ENCODE measurements around the gene CALU.

Gene CALU

GRCh38 chr7:128710481-128710880, 28.7 kb upstream of the CALU start:
- Mint-ChIP-seq H3K4me3 (no peak overlapping the region), H3K36me3 (no peaks in the 10 kb centered on the region), H3K27ac (no peak overlapping the region), H3K4me1 (no peaks in the 10 kb centered on the region), H3K9me3 (no peaks in the 10 kb centered on the region)
- DNase-seq (ENCODE audit: low spot score in 2 of 2) (no peak), ATAC-seq (no peak)

- no peaks in the 10 kb centered on the region for H3K9me3 Mint-ChIP-seq
- no peak overlapping the region for H3K27ac Mint-ChIP-seq
- no peak for DNase-seq (ENCODE audit: low spot score in 2 of 2)
- H3K36me3 Mint-ChIP-seq, result no peaks in the 10 kb centered on the region
- H3K4me1 Mint-ChIP-seq, result no peaks in the 10 kb centered on the region
- H3K4me3 Mint-ChIP-seq, result no peak overlapping the region
- ATAC-seq, result no peak
These were observed 25.4 kb upstream of the CALU start for GRCh38 chr7:128713794-128714193.

GRCh38 chr7:128714701-128715495, 24.3 kb upstream of the CALU start:
- Mint-ChIP-seq H3K27ac (no peak overlapping the region), H3K9me3 (no peaks in the 10 kb centered on the region), H3K4me1 (no peaks in the 10 kb centered on the region)

GRCh38 chr7:128718967-128719642, 20.1 kb upstream of the CALU start:
- ATAC-seq (no peak), DNase-seq (ENCODE audit: low spot score in 2 of 2) (no peak)
- no peaks in the 10 kb centered on the region for H3K9me3 Mint-ChIP-seq
- H3K27ac Mint-ChIP-seq, result no peak overlapping the region
- H3K4me1 Mint-ChIP-seq, result no peaks in the 10 kb centered on the region
- H3K36me3 Mint-ChIP-seq, result no peaks in the 10 kb centered on the region
- no peak overlapping the region for H3K4me3 Mint-ChIP-seq

More at GRCh38 chr7:128714701-128715495, 24.3 kb upstream of the CALU start:
- Mint-ChIP-seq H3K4me3 (no peak overlapping the region), H3K36me3 (no peaks in the 10 kb centered on the region)
- DNase-seq (ENCODE audit: low spot score in 2 of 2) (no peak), ATAC-seq (no peak)

- DNase-seq (ENCODE audit: low spot score in 2 of 2), result no peak
- no peaks in the 10 kb centered on the region for H3K36me3 Mint-ChIP-seq
- H3K4me1 Mint-ChIP-seq, result no peaks in the 10 kb centered on the region
- ATAC-seq, result no peak
- no peaks in the 10 kb centered on the region for H3K9me3 Mint-ChIP-seq
- no peak overlapping the region for H3K4me3 Mint-ChIP-seq
- H3K27ac Mint-ChIP-seq, result no peak overlapping the region
These were observed 17.8 kb upstream of the CALU start for GRCh38 chr7:128721376-128721775.

GRCh38 chr7:128724743-128725142, 14.4 kb upstream of the CALU start:
- no peak for ATAC-seq
- H3K4me1 Mint-ChIP-seq, result no peaks in the 10 kb centered on the region
- DNase-seq (ENCODE audit: low spot score in 2 of 2), result no peak
- H3K27ac Mint-ChIP-seq, result no peak overlapping the region
- no peaks in the 10 kb centered on the region for H3K36me3 Mint-ChIP-seq
- H3K4me3 Mint-ChIP-seq, result no peak overlapping the region
- H3K9me3 Mint-ChIP-seq, result no peaks in the 10 kb centered on the region

GRCh38 chr7:128725531-128725930, 13.6 kb upstream of the CALU start:
- Mint-ChIP-seq H3K27ac (no peak overlapping the region), H3K36me3 (no peaks in the 10 kb centered on the region), H3K4me1 (no peaks in the 10 kb centered on the region), H3K4me3 (no peak overlapping the region), H3K9me3 (no peaks in the 10 kb centered on the region)
- ATAC-seq (no peak), DNase-seq (ENCODE audit: low spot score in 2 of 2) (no peak)

- Mint-ChIP-seq H3K36me3 (no peaks in the 10 kb centered on the region), H3K4me3 (no peak overlapping the region), H3K9me3 (no peaks in the 10 kb centered on the region), H3K4me1 (no peaks in the 10 kb centered on the region), H3K27ac (no peak overlapping the region)
- DNase-seq (ENCODE audit: low spot score in 2 of 2), result no peak
- ATAC-seq, result no peak
These were observed 13.0 kb upstream of the CALU start for GRCh38 chr7:128726059-128726736.

GRCh38 chr7:128726737-128727072, 12.5 kb upstream of the CALU start:
- Mint-ChIP-seq H3K36me3 (no peaks in the 10 kb centered on the region), H3K4me3 (no peak overlapping the region), H3K27ac (no peak overlapping the region), H3K9me3 (no peaks in the 10 kb centered on the region), H3K4me1 (no peaks in the 10 kb centered on the region)
- ATAC-seq (no peak), DNase-seq (ENCODE audit: low spot score in 2 of 2) (no peak)

- Mint-ChIP-seq H3K4me1 (no peaks in the 10 kb centered on the region), H3K4me3 (no peak overlapping the region), H3K36me3 (no peaks in the 10 kb centered on the region), H3K9me3 (no peaks in the 10 kb centered on the region), H3K27ac (no peak overlapping the region)
- ATAC-seq (no peak), DNase-seq (ENCODE audit: low spot score in 2 of 2) (no peak)
These were observed 11.9 kb upstream of the CALU start for GRCh38 chr7:128727239-128727638.

- DNase-seq (ENCODE audit: low spot score in 2 of 2), result no peak
- no peak overlapping the region for H3K4me3 Mint-ChIP-seq
- no peak overlapping the region for H3K27ac Mint-ChIP-seq
- no peaks in the 10 kb centered on the region for H3K9me3 Mint-ChIP-seq
- H3K4me1 Mint-ChIP-seq, result no peaks in the 10 kb centered on the region
- no peak for ATAC-seq
- no peaks in the 10 kb centered on the region for H3K36me3 Mint-ChIP-seq
These were observed 10.6 kb upstream of the CALU start for GRCh38 chr7:128728598-128728997.

- ATAC-seq (no peak), DNase-seq (ENCODE audit: low spot score in 2 of 2) (no peak)
- Mint-ChIP-seq H3K9me3 (no peaks in the 10 kb centered on the region), H3K27ac (no peak overlapping the region), H3K4me3 (no peak overlapping the region), H3K36me3 (no peaks in the 10 kb centered on the region), H3K4me1 (no peaks in the 10 kb centered on the region)
These were observed 9.7 kb upstream of the CALU start for GRCh38 chr7:128729494-128729893.

- no peak overlapping the region for H3K27ac Mint-ChIP-seq
- DNase-seq (ENCODE audit: low spot score in 2 of 2), result no peak
- no peak overlapping the region for H3K4me3 Mint-ChIP-seq
- no peaks in the 10 kb centered on the region for H3K4me1 Mint-ChIP-seq
- no peaks in the 10 kb centered on the region for H3K36me3 Mint-ChIP-seq
- no peak for ATAC-seq
- H3K9me3 Mint-ChIP-seq, result no peaks in the 10 kb centered on the region
These were observed 8.0 kb upstream of the CALU start for GRCh38 chr7:128731184-128731583.

GRCh38 chr7:128732521-128733277, 6.5 kb upstream of the CALU start:
- DNase-seq (ENCODE audit: low spot score in 2 of 2) (no peak), ATAC-seq (no peak)
- no peak overlapping the region for H3K27ac Mint-ChIP-seq
- H3K9me3 Mint-ChIP-seq, result no peaks in the 10 kb centered on the region
- H3K4me3 Mint-ChIP-seq, result no peak overlapping the region
- H3K4me1 Mint-ChIP-seq, result no peaks in the 10 kb centered on the region
- no peaks in the 10 kb centered on the region for H3K36me3 Mint-ChIP-seq

GRCh38 chr7:128733278-128733645, 5.9 kb upstream of the CALU start:
- Mint-ChIP-seq H3K27ac (no peak overlapping the region), H3K4me1 (peaks cover 5% of the 10 kb centered on the region), H3K9me3 (no peaks in the 10 kb centered on the region), H3K4me3 (no peak overlapping the region), H3K36me3 (no peaks in the 10 kb centered on the region)
- ATAC-seq (no peak), DNase-seq (ENCODE audit: low spot score in 2 of 2) (no peak)

Measured in stimulated activated effector memory CD8-positive, alpha-beta T cell treated with anti-CD3 and anti-CD28 coated beads, Interleukin-12 subunit alpha, Interleukin-12 subunit beta, amount 100 ng/mL, for 72 hours (primary cell).